Activated T-helper 1 cell treated with Interleukin-2 at 50 U/mL for 16 hours (primary cell): ENCODE measurements around the gene OPN5.
"Not testable (repeated sequence)": the region's sequence is repeated elsewhere in the genome, so short reads cannot be mapped to it uniquely, and the experiment has no call there.

ENCODE experiments used
- DNase-seq: peaks from one replicate; pipeline ENCODE4 v3.0.0-alpha.2; 2020; ENCODE audit warnings: low read depth

OPN5 gene

GRCh38 chr6:47781732-47782131, at the start of gene OPN5:
OPN5 (plus strand) TSS chr6:47782032; CDS start chr6:47782067, 35 bp downstream.
- no peak for DNase-seq

GRCh38 chr6:47733879-47734558, 47.8 kb upstream of the OPN5 start:
- DNase-seq = no peak

GRCh38 chr6:47734831-47735481, 46.9 kb upstream of the OPN5 start:
- no peak for DNase-seq

- DNase-seq = no peak
These were observed 45.6 kb upstream of the OPN5 start for GRCh38 chr6:47736083-47736700.

GRCh38 chr6:47737406-47737805, 44.4 kb upstream of the OPN5 start:
- no peak for DNase-seq

GRCh38 chr6:47740714-47741113, 41.1 kb upstream of the OPN5 start:
- no peak for DNase-seq

- no peak for DNase-seq
These were observed 40.0 kb upstream of the OPN5 start for GRCh38 chr6:47741807-47742206.

GRCh38 chr6:47743744-47744143, 38.1 kb upstream of the OPN5 start:
- no peak for DNase-seq

GRCh38 chr6:47745269-47745668, 36.6 kb upstream of the OPN5 start:
- DNase-seq = not testable (repeated sequence)

GRCh38 chr6:47749757-47750156, 32.1 kb upstream of the OPN5 start:
- no peak for DNase-seq

- no peak for DNase-seq
These were observed 29.0 kb upstream of the OPN5 start for GRCh38 chr6:47752801-47753200.

GRCh38 chr6:47759364-47759763, 22.5 kb upstream of the OPN5 start:
- DNase-seq = no peak

GRCh38 chr6:47762502-47762901, 19.3 kb upstream of the OPN5 start:
- DNase-seq = no peak

GRCh38 chr6:47766445-47766844, 15.4 kb upstream of the OPN5 start:
- DNase-seq = no peak

- DNase-seq = no peak
These were observed 14.7 kb upstream of the OPN5 start for GRCh38 chr6:47767102-47767501.

- DNase-seq = no peak
These were observed 11.8 kb upstream of the OPN5 start for GRCh38 chr6:47769982-47770381.

- DNase-seq = no peak
These were observed 9.5 kb upstream of the OPN5 start for GRCh38 chr6:47772359-47772758.

GRCh38 chr6:47773005-47773404, 8.8 kb upstream of the OPN5 start:
- no peak for DNase-seq

- no peak for DNase-seq
These were observed 1.1 kb upstream of the OPN5 start for GRCh38 chr6:47780510-47781356.

- DNase-seq = no peak
These were observed 3.4 kb downstream of the OPN5 start for GRCh38 chr6:47785182-47785581.

GRCh38 chr6:47787620-47788497, 6.0 kb downstream of the OPN5 start:
- DNase-seq = peak; percentile 1

- no peak for DNase-seq
These were observed 6.7 kb downstream of the OPN5 start for GRCh38 chr6:47788498-47788884.
